Endothelial cell of umbilical vein (primary cell): Measurements from ENCODE around the gene CBX5.

Source experiments
- EZH2 ChIP-seq: IDR thresholded peaks from 2 replicates; pipeline ENCODE4 v1.6.1; 2012; ENCODE audit warnings: borderline replicate concordance, low read depth, mild to moderate bottlenecking, moderate library complexity, low read length, inconsistent platforms; ENCODE audit not compliant: severe bottlenecking
- FOS ChIP-seq: IDR thresholded peaks from 2 replicates; pipeline ENCODE4 v1.6.1; 2011; ENCODE audit warnings: mild to moderate bottlenecking, low read length, moderate library complexity, borderline replicate concordance; ENCODE audit not compliant: insufficient read depth
- GATA2 ChIP-seq: IDR thresholded peaks from 2 replicates; pipeline ENCODE4 v1.7.0; 2011; ENCODE audit warnings: low read depth, mild to moderate bottlenecking, moderate library complexity, mixed read lengths, low read length; ENCODE audit not compliant: insufficient read length, insufficient read depth
- JUN ChIP-seq: IDR thresholded peaks from 2 replicates; pipeline ENCODE4 v1.6.1; 2011; ENCODE audit warnings: borderline replicate concordance, low read depth; ENCODE audit not compliant: insufficient read length, insufficient read depth
- MAX ChIP-seq: IDR thresholded peaks from 2 replicates; pipeline ENCODE4 v1.6.1; 2011; ENCODE audit not compliant: insufficient read depth, insufficient read length
- MYC ChIP-seq: IDR thresholded peaks from one replicate; pipeline ENCODE4 v1.6.1; 2011; ENCODE audit warnings: mild to moderate bottlenecking, low read depth, low read length
- POLR2A ChIP-seq: IDR thresholded peaks from 2 replicates; pipeline ENCODE4 v1.6.1; 2012; ENCODE audit warnings: low read depth, mild to moderate bottlenecking, control low read depth, low read length
- POLR2AphosphoS5 ChIP-seq: IDR thresholded peaks from 2 replicates; pipeline ENCODE4 v1.6.1; 2012; ENCODE audit warnings: low read depth, mild to moderate bottlenecking, control low read depth, low read length, moderate library complexity; ENCODE audit not compliant: insufficient read depth
- TF ChIP-seq, protein P1 (sequence below), 2 donors: IDR thresholded peaks; 1 replicate in 1 of 2; 2 replicates in 1 of 2; pipeline ENCODE4 v1.5.1; 2011; ENCODE audit warnings: low read length in 2 of 2, mild to moderate bottlenecking in 2 of 2, moderate library complexity in 2 of 2, control low read depth in 1 of 2, inconsistent platforms in 1 of 2, low read depth in 1 of 2; ENCODE audit not compliant: insufficient read depth in 1 of 2; ENCODE audit errors: extremely low read depth in 1 of 2

- TF ChIP-seq POLR2A (no peak), POLR2AphosphoS5 (no peak), MAX (no peak), JUN (no peak), EZH2 (no peak), GATA2 (no peak), FOS (no peak), MYC (no peak)
- TF ChIP-seq, protein P1, sequence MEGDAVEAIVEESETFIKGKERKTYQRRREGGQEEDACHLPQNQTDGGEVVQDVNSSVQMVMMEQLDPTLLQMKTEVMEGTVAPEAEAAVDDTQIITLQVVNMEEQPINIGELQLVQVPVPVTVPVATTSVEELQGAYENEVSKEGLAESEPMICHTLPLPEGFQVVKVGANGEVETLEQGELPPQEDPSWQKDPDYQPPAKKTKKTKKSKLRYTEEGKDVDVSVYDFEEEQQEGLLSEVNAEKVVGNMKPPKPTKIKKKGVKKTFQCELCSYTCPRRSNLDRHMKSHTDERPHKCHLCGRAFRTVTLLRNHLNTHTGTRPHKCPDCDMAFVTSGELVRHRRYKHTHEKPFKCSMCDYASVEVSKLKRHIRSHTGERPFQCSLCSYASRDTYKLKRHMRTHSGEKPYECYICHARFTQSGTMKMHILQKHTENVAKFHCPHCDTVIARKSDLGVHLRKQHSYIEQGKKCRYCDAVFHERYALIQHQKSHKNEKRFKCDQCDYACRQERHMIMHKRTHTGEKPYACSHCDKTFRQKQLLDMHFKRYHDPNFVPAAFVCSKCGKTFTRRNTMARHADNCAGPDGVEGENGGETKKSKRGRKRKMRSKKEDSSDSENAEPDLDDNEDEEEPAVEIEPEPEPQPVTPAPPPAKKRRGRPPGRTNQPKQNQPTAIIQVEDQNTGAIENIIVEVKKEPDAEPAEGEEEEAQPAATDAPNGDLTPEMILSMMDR (IDR thresholded peaks at IDR 0.05; ENCODE audit: extremely low read depth in 1 of 2, insufficient read depth in 1 of 2, low read depth in 1 of 2, low read length in 2 of 2) = no peak
Measured at GRCh38 chr12:54239620-54240019, 40.3 kb downstream of the CBX5 start.
